22Rv1 (cell line): ENCODE measurements around the gene USHBP1.

Source experiments
- ZFX ChIP-seq: fragments of 450-650 bp; IDR thresholded peaks from 2 replicates; pipeline ENCODE4 v1.6.1; 2017; ENCODE audit warnings: antibody characterized with exemption, borderline replicate concordance
- TF ChIP-seq, protein P1 (sequence below): fragments of 450-650 bp; IDR thresholded peaks from 2 replicates; pipeline ENCODE4 v1.5.1; 2017; ENCODE audit warnings: mild to moderate bottlenecking

DNA sequence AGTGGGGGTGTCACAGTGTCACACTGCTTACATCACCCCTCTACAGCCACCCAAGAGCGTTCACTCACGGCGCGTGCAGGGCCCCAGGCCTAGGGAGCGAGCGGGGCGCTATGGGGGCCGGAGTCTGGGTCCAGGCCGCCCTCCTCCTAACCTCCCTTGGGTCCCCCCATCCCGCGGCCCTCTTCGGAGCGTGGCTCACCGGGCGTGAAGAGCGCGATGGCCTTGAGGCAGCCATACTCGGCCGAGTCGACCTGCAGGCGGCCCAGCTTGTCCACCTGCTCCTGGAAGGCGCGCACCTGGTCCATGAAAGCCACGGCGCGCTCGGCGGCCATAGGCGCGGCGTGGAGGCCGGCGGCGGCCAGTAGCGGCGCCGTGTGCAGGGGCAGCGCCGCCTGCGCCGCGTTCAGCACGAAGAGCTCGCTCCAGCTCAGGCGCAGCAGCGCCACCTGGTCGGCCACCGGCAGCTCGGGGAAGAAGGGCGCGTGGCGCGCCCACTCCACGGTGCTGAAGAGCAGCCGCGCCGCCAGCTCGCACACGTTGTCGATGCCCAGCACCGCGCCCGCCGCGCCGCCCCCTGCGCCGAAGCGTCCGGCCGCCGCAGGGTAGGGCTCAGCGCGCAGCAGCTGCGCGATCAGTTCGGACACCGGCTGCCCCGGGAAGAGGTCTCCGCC, 29.1 kb downstream of the USHBP1 start:
- TF ChIP-seq, protein P1, sequence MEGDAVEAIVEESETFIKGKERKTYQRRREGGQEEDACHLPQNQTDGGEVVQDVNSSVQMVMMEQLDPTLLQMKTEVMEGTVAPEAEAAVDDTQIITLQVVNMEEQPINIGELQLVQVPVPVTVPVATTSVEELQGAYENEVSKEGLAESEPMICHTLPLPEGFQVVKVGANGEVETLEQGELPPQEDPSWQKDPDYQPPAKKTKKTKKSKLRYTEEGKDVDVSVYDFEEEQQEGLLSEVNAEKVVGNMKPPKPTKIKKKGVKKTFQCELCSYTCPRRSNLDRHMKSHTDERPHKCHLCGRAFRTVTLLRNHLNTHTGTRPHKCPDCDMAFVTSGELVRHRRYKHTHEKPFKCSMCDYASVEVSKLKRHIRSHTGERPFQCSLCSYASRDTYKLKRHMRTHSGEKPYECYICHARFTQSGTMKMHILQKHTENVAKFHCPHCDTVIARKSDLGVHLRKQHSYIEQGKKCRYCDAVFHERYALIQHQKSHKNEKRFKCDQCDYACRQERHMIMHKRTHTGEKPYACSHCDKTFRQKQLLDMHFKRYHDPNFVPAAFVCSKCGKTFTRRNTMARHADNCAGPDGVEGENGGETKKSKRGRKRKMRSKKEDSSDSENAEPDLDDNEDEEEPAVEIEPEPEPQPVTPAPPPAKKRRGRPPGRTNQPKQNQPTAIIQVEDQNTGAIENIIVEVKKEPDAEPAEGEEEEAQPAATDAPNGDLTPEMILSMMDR: peak; percentile 84
- TF ChIP-seq ZFX: no peak
